ENCODE results near the gene AIMP2. TPM values are rescaled to one million over a fixed set of nuclear protein-coding genes. Genes with fewer than 3 reads are reported as not detected.

AIMP2 gene
- total RNA-seq (2012; rRNA removed) (46.9 and 58.6 TPM in 2 replicates), polyA plus RNA-seq (2012; rRNA removed) (57.5 and 65.4 TPM in 2 replicates), Bru-seq, nascent RNA (percentile 66 among the genes with signal in this experiment), BruChase-seq, experiment 1, labeled RNA remaining after a 6-hour chase (percentile 62 among the genes with signal in this experiment), BruChase-seq, experiment 2, labeled RNA remaining after a 2-hour chase (percentile 49 among the genes with signal in this experiment)
- polyA plus RNA-seq (2012; cell fraction: cytosol; rRNA removed), result 42.1 and 63.2 TPM in 2 replicates
- polyA plus RNA-seq (2012; cell fraction: nucleus; rRNA removed; ENCODE audit: low replicate concordance), result 16.1 and 28.1 TPM in 2 replicates
- long read RNA-seq, transcript AIMP2-201 (4 exons, 1,225 nt), result major isoform, 33 of 43 reads
- long read RNA-seq, partial matches to known transcripts, result 2 of 43 reads
- long read RNA-seq, other reads (novel, unspliced or antisense), result 5 of 43 reads

- Histone ChIP-seq H3K4me3 (ENCODE audit: insufficient read depth, low read depth, low read length) (peak within 1 kb of the TSS; percentile 82), H2AK5ac (ENCODE audit: low read depth, low read length) (peak within 1 kb of the TSS; percentile 76; the same call in 1 of the 2 replicates), H3K56ac (ENCODE audit: extremely low read depth, insufficient read depth, low read length) (peak within 1 kb of the TSS; percentile 23; the same call in 1 of the 2 replicates), H2AFZ (replicated peaks; ENCODE audit: low read length, poor library complexity) (peak within 1 kb of the TSS; percentile 99), H3K4me2 (ENCODE audit: low read depth, low read length) (peak within 1 kb of the TSS; percentile 87), H3K4me1 (ENCODE audit: control insufficient read depth, insufficient read depth, low read length) (no peaks in the 10 kb centered on the region), H3K36me3 (ENCODE audit: control insufficient read depth, insufficient read depth, low read length) (peaks cover 5% of the 10 kb centered on the region), H4K5ac (ENCODE audit: low read depth, low read length) (peak within 1 kb of the TSS; percentile 45; the same call in 1 of the 2 replicates), H3K14ac (replicated peaks; ENCODE audit: low read depth, low read length) (peak within 1 kb of the TSS; percentile 76), H3K27ac (ENCODE audit: insufficient read depth, low read length) (peak within 1 kb of the TSS; percentile 73), H4K91ac (ENCODE audit: insufficient read depth, low read depth, low read length) (peak within 1 kb of the TSS; percentile 90), H3K18ac (ENCODE audit: low read depth, low read length) (no peak within 1 kb of the TSS; the same call in 1 of the 2 replicates), H2BK20ac (ENCODE audit: low read depth, low read length) (no peak within 1 kb of the TSS), H4K8ac (ENCODE audit: low read depth in 2 of 2, low read length in 2 of 2) (peak within 1 kb of the TSS; percentile 41 to 96), H3K9ac (ENCODE audit: low read depth, low read length) (peak within 1 kb of the TSS; percentile 80), H3K23ac (ENCODE audit: low read depth, low read length) (peak within 1 kb of the TSS; percentile 76; the same call in 1 of the 2 replicates), H2BK15ac (ENCODE audit: low read depth, low read length) (no peak within 1 kb of the TSS), H3K4ac (ENCODE audit: low read depth, low read length) (peak within 1 kb of the TSS; percentile 81), H3K27me3 (ENCODE audit: control insufficient read depth, insufficient read depth, low read length) (no peaks in the 10 kb centered on the region), H3K9me1 (ENCODE audit: insufficient read depth, low read length) (no peaks in the 10 kb centered on the region; the same call in 1 of the 2 replicates), H4K20me1 (ENCODE audit: insufficient read depth, low read length) (no peaks in the 10 kb centered on the region), H2BK120ac (ENCODE audit: low read depth, low read length) (no peak within 1 kb of the TSS), H2AK9ac (replicated peaks; ENCODE audit: low read depth, low read length, poor library complexity) (peak within 1 kb of the TSS; percentile 58), H3K9me3 (ENCODE audit: control insufficient read depth, insufficient read depth, low read length) (no peaks in the 10 kb centered on the region), H3K79me1 (ENCODE audit: low read depth in 1 of 2, low read length in 2 of 2) (peaks cover 9 to 53% of the 10 kb centered on the region in 2 experiments), H2BK5ac (ENCODE audit: low read depth, low read length, poor library complexity, severe bottlenecking) (peak within 1 kb of the TSS; percentile 64)
- BruUV-seq (replicated peaks), result no TSS peak
- in situ Hi-C loops (cut with MboI; ENCODE audit: low sequenced_read_pairs), result no loop called here
- ChIA-PET CTCF (interaction anchor here (0.5 to 1.4 kb wide), 3 partner anchors 143 to 341 kb away, joined by 3 to 5 read pairs (median 3); no protein-coding TSS in a partner anchor), POLR2A (ENCODE audit: unreplicated experiment) (no interaction called here)
- 1% methylated on average over 28 of the region's 84 CpGs; no CpG with 5 or more reads in 1 of the 2 experiments for WGBS, 2 experiments (ENCODE audit: extremely low coverage in 2 of 2, insufficient read length in 1 of 2)
- DNase-seq (peak; percentile 98), ATAC-seq (ENCODE audit: low read depth) (peak; percentile 97)
- intact Hi-C loops (cut with micrococcal nuclease), result no loop called here
- dilution Hi-C loops (cut with HindIII; ENCODE audit: low sequenced_read_pairs, unreplicated experiment), result no loop called here
- no peak for TF ChIP-seq RAD21 (IDR thresholded peaks at IDR 0.05; ENCODE audit: low read length)
- peak; percentile 6; the same call in 1 of the 2 replicates for TF ChIP-seq NFE2L2 (IDR thresholded peaks at IDR 0.05; ENCODE audit: low read depth, low read length)
- TF ChIP-seq CEBPB (IDR thresholded peaks at IDR 0.05; ENCODE audit: low read depth, low read length), result no peak
- peak; percentile 80 for TF ChIP-seq BHLHE40 (IDR thresholded peaks at IDR 0.05; ENCODE audit: low read depth, low read length)
- peak; percentile 81 for TF ChIP-seq USF2 (IDR thresholded peaks at IDR 0.05; ENCODE audit: low read depth, low read length)
- TF ChIP-seq POLR2A (IDR thresholded peaks at IDR 0.05; ENCODE audit: low read depth, low read length), result peak; percentile 85
- TF ChIP-seq CHD1 (IDR thresholded peaks at IDR 0.05; ENCODE audit: low read depth, low read length), result no peak; the same call in 1 of the 2 replicates
- TF ChIP-seq FOS (IDR thresholded peaks at IDR 0.05; ENCODE audit: low read depth, low read length), result 0 out of 2 replicates have a peak, but pooled peaks have one; percentile 21
- TF ChIP-seq RFX5 (IDR thresholded peaks at IDR 0.05; ENCODE audit: low read depth, low read length), result no peak
- no peak for TF ChIP-seq SMC3 (IDR thresholded peaks at IDR 0.05; ENCODE audit: low read depth, low read length)
- no peak for TF ChIP-seq RCOR1 (IDR thresholded peaks at IDR 0.05; ENCODE audit: insufficient replicate concordance, low read length)
- TF ChIP-seq MAZ (IDR thresholded peaks at IDR 0.05; ENCODE audit: borderline replicate concordance, low read depth, low read length), result no peak
- TF ChIP-seq CTCF (conservative IDR thresholded peaks at IDR 0.05; ENCODE audit: low read depth, low read length), result 0 out of 2 replicates have a peak, but pooled peaks have one; percentile 1
Observed at GRCh38 chr7:6008668-6009611, at the start of gene AIMP2, which contains the start of gene PMS2. AIMP2 (plus strand) TSS chr7:6009272; CDS start chr7:6009364, 92 bp downstream. PMS2 (minus strand) TSS chr7:6009049; CDS start chr7:6009019, 30 bp downstream.
